DND-41 (cell line): ENCODE results near the gene KRTAP4-11.
"Not testable (repeated sequence)": the region's sequence is repeated elsewhere in the genome, so short reads cannot be mapped to it uniquely, and the experiment has no call there.

ENCODE experiments used
- ATAC-seq: fragments of 200-7000 bp; cut with Tn5 transposase; 3 replicates; pipeline ENCODE4 v1.9.1; 2021; ENCODE audit warnings: low read depth; ENCODE audit not compliant: insufficient read depth
- DNase-seq: peaks from one replicate; pipeline ENCODE4 v3.0.0-alpha.2; 2020
- H2AFZ ChIP-seq: 2 replicates; pipeline ENCODE4 v1.6.0; 2012; ENCODE audit warnings: low read depth, low read length
- H3K27ac ChIP-seq: 2 replicates; pipeline ENCODE4 v1.5.1; 2012; ENCODE audit warnings: low read length, inconsistent platforms
- H3K27me3 ChIP-seq: fragments of 200-600 bp; sonication (generic); 2 replicates; pipeline ENCODE4 v1.6.0; 2012; ENCODE audit warnings: low read length, mild to moderate bottlenecking, inconsistent platforms; ENCODE audit not compliant: insufficient read depth, poor library complexity
- H3K36me3 ChIP-seq: 2 replicates; pipeline ENCODE4 v1.5.1; 2012; ENCODE audit warnings: low read length, inconsistent platforms; ENCODE audit not compliant: insufficient read depth
- H3K4me1 ChIP-seq: 2 replicates; pipeline ENCODE4 v1.5.1; 2012; ENCODE audit warnings: mild to moderate bottlenecking, low read length; ENCODE audit not compliant: insufficient read depth
- H3K4me2 ChIP-seq: 2 replicates; pipeline ENCODE4 v1.6.0; 2012; ENCODE audit warnings: mild to moderate bottlenecking, moderate library complexity, low read length, inconsistent platforms; ENCODE audit not compliant: insufficient read depth
- H3K4me3 ChIP-seq, 2 experiments: fragments of 200-600 bp in 1 of 2; shearing (Covaris generic) in 1 of 2; 2 replicates each; pipeline ENCODE4 v1.5.1; 2012 to 2016; ENCODE audit warnings: inconsistent platforms in 2 of 2, low read length in 2 of 2, mild to moderate bottlenecking in 2 of 2, low read depth in 1 of 2, moderate library complexity in 1 of 2
- H3K79me2 ChIP-seq: 2 replicates; pipeline ENCODE4 v1.6.0; 2012; ENCODE audit warnings: low read length, inconsistent platforms; ENCODE audit not compliant: insufficient read depth
- H3K9ac ChIP-seq: 2 replicates; pipeline ENCODE4 v1.6.0; 2012; ENCODE audit warnings: low read depth, mild to moderate bottlenecking, inconsistent platforms, low read length, moderate library complexity
- H3K9me3 ChIP-seq: 2 replicates; pipeline ENCODE4 v1.5.1; 2012; ENCODE audit warnings: low read length, moderate library complexity, mild to moderate bottlenecking, inconsistent platforms; ENCODE audit not compliant: insufficient read depth, severe bottlenecking
- H4K20me1 ChIP-seq: 2 replicates; pipeline ENCODE4 v1.6.0; 2012; ENCODE audit warnings: low read length; ENCODE audit not compliant: insufficient read depth
- EZH2 ChIP-seq: IDR thresholded peaks from 3 replicates; pipeline ENCODE4 v1.6.1; 2012; ENCODE audit warnings: borderline replicate concordance, low read depth, mild to moderate bottlenecking, moderate library complexity, low read length, inconsistent platforms; ENCODE audit not compliant: severe bottlenecking
- TF ChIP-seq, protein P1 (sequence below): IDR thresholded peaks from 2 replicates; pipeline ENCODE4 v1.5.1; 2012; ENCODE audit warnings: borderline replicate concordance, low read length, moderate library complexity, mild to moderate bottlenecking; ENCODE audit not compliant: poor library complexity, severe bottlenecking; ENCODE audit errors: extremely low read depth

The KRTAP4-11 gene

DNA sequence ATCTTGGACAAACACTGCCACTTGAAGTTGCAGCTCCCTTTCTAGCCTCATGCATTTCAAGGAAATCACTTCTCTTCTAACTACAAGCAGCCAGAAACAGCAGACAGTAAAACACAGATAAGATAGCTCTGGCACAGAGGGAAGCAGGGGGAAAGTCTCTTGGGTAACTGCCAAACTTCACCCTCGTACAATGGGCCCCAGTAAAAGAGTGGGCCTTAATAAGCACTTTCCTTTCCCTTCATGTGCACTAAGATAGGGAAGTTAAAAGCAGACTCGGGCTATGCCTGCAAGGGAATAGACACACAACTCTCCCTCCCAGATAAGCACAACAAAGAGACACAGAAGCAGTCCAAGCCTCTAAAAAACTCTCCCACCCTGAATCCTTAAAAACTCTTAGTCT, 35.7 kb upstream of the KRTAP4-11 start:
- H3K9ac ChIP-seq, result no peak overlapping the region
- peaks cover 10% of the 10 kb centered on the region for H3K27me3 ChIP-seq
- no peaks in the 10 kb centered on the region for H4K20me1 ChIP-seq
- H3K36me3 ChIP-seq, result no peaks in the 10 kb centered on the region
- H2AFZ ChIP-seq, result no peak overlapping the region
- DNase-seq, result no peak
- H3K9me3 ChIP-seq, result no peaks in the 10 kb centered on the region
- no peak overlapping the region for H3K27ac ChIP-seq
- no peaks in the 10 kb centered on the region for H3K4me1 ChIP-seq
- H3K79me2 ChIP-seq, result no peaks in the 10 kb centered on the region
- H3K4me3 ChIP-seq, result no peak overlapping the region
- no peak overlapping the region for H3K4me2 ChIP-seq
- ATAC-seq, result no peak
- TF ChIP-seq, protein P1, sequence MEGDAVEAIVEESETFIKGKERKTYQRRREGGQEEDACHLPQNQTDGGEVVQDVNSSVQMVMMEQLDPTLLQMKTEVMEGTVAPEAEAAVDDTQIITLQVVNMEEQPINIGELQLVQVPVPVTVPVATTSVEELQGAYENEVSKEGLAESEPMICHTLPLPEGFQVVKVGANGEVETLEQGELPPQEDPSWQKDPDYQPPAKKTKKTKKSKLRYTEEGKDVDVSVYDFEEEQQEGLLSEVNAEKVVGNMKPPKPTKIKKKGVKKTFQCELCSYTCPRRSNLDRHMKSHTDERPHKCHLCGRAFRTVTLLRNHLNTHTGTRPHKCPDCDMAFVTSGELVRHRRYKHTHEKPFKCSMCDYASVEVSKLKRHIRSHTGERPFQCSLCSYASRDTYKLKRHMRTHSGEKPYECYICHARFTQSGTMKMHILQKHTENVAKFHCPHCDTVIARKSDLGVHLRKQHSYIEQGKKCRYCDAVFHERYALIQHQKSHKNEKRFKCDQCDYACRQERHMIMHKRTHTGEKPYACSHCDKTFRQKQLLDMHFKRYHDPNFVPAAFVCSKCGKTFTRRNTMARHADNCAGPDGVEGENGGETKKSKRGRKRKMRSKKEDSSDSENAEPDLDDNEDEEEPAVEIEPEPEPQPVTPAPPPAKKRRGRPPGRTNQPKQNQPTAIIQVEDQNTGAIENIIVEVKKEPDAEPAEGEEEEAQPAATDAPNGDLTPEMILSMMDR, result no peak
- TF ChIP-seq EZH2, result no peak

DNA sequence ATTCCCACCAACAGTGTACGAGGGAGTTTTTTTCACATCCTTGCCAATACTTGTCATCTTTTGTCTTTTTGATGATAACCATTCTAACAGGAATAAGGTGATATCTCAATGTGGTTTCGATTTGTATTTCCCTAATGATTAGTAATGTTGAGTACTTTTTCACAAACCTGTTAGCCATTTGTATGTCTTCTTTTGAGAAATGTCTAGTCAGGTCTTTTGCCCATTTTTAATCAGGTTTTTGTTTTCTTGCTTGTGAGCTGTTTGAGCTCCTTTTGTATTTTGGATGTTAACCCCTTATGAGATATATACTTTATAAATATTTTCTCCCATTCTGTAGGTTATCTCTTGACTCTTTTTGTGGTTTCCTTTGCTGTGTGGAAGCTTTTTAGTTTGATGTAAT, 33.4 kb upstream of the KRTAP4-11 start:
- Histone ChIP-seq H4K20me1 (no peaks in the 10 kb centered on the region), H3K4me3 (no peak overlapping the region), H2AFZ (no peak overlapping the region), H3K27ac (no peak overlapping the region), H3K27me3 (peaks cover 10% of the 10 kb centered on the region), H3K9ac (no peak overlapping the region), H3K4me2 (no peak overlapping the region), H3K36me3 (no peaks in the 10 kb centered on the region), H3K9me3 (no peaks in the 10 kb centered on the region), H3K4me1 (no peaks in the 10 kb centered on the region), H3K79me2 (no peaks in the 10 kb centered on the region)
- TF ChIP-seq EZH2, result no peak
- TF ChIP-seq, protein P1, result no peak
- DNase-seq (no peak), ATAC-seq (no peak)

DNA sequence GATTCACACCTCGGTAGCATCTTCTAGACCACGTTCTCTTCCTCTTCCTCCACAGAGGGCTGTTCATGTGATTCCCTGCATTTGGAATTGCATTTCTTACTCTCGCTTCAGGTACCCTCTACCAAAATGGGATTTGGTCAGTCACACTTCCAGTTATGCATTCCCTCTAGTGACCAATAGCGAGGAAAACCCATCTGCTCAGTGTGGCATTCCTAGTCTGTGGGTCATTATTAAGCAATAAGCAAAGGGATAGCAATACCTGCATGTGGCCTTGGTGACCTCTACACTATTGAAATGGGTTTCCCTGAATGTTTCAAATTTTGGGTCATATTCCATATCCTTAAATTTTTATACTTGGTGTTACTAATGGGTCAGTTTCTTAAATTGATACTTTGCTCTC, 31.9 kb upstream of the KRTAP4-11 start:
- no peak overlapping the region for H2AFZ ChIP-seq
- no peak for ATAC-seq
- TF ChIP-seq EZH2, result no peak
- TF ChIP-seq, protein P1, result no peak

DNA sequence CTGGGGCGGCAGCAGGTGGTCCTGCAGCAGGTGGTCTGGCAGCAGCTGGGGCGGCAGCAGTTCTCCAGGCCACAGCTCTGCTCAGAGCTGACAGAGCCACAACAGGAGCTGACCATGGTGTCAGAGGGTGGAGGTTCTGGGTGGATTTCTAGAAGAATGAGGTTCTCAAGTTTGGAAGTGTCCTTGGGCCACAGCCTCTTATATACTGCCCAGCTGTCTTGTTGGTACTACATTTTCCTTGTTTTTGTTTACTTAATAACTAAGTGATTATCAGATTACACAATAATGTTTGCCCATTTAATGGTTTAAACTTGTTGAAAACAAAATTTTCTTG, 31.4 kb upstream of the KRTAP4-11 start, which contains the start of gene KRTAP4-5:
KRTAP4-5 (minus strand) TSS at position 174 of the 334 bp plus-strand sequence; CDS start at position 116, 58 bp downstream.
- Histone ChIP-seq H3K9me3 (no peaks in the 10 kb centered on the region), H4K20me1 (no peaks in the 10 kb centered on the region), H3K4me1 (no peaks in the 10 kb centered on the region), H3K27ac (no peak within 1 kb of the TSS), H3K36me3 (no peaks in the 10 kb centered on the region), H2AFZ (no peak within 1 kb of the TSS), H3K79me2 (no peaks in the 10 kb centered on the region), H3K27me3 (peaks cover 10% of the 10 kb centered on the region), H3K9ac (no peak within 1 kb of the TSS), H3K4me3 (no peak within 1 kb of the TSS), H3K4me2 (no peak within 1 kb of the TSS)
- TF ChIP-seq EZH2, result no peak
- no peak for DNase-seq
- ATAC-seq, result no peak

More for the DNA sequence above, 31.9 kb upstream of the KRTAP4-11 start:
- Histone ChIP-seq H3K79me2 (no peaks in the 10 kb centered on the region), H3K4me2 (no peak overlapping the region), H3K4me1 (no peaks in the 10 kb centered on the region), H3K4me3 (no peak overlapping the region), H3K27ac (no peak overlapping the region), H4K20me1 (no peaks in the 10 kb centered on the region), H3K27me3 (peaks cover 10% of the 10 kb centered on the region), H3K9me3 (no peaks in the 10 kb centered on the region), H3K36me3 (no peaks in the 10 kb centered on the region), H3K9ac (no peak overlapping the region)
- no peak for DNase-seq

DNA sequence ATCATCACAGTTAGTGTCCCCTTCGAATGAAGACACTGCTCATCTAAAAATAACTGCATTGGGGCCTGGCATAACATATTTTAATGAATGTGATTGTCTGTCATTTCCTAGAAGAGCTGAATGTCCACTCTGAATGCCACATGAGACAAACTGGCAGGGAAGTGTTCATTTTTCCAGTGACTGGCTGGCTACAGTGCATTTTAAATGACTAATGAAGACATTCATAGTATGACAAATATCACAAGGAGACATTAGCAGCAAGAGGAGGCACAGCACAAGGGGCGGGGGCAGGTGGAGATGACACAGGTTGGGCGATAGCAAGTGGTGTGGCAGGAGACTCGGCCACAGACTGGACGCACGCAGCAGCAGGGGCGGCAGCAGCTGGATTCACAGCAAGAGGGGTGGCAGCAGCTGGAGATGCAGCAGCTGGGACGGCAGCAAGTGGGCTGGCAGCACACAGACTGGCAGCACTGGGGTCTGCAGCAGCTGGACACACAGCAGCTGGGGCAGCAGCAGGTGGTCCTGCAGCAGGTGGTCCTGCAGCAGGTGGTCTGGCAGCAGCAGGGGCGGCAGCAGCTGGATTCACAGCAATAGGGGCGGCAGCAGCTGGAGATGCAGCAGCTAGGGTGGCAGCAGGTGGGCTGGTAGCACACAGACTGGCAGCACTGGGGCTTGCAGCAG, 30.9 kb upstream of the KRTAP4-11 start:
- H3K9ac ChIP-seq, H2AFZ ChIP-seq, ATAC-seq, H3K4me2 ChIP-seq, DNase-seq, H3K79me2 ChIP-seq, H3K27me3 ChIP-seq, H3K9me3 ChIP-seq, H3K4me3 ChIP-seq, H3K36me3 ChIP-seq, H3K27ac ChIP-seq, H3K4me1 ChIP-seq, H4K20me1 ChIP-seq: not testable (repeated sequence)
